ENCODE measurements around the gene COMMD3. TPM values are rescaled to one million over a fixed set of nuclear protein-coding genes. Genes with fewer than 3 reads are reported as not detected.
A peak's percentile ranks its signal among the peaks of the same experiment; 100 is the strongest.

The COMMD3 gene
- total and polyA plus RNA-seq, 9 of the 15 experiments (the other 6 are each of a cell fraction or from before 2014, with no cell fraction given), result 50.7 to 217 (median 80.1) TPM

- TF ChIP-seq ZHX1 (conservative IDR thresholded peaks at IDR 0.05; ENCODE audit: low read length) (0 out of 2 replicates have a peak, but pooled peaks have one; percentile 55), TAF15 (IDR thresholded peaks at IDR 0.05; ENCODE audit: low read depth, low read length) (no peak), MNT (conservative IDR thresholded peaks at IDR 0.05) (peak in 1 of 2 experiments; percentile 63; a peak in 2 of 4 replicates), ZNF639 (CRISPR knock-in tag; conservative IDR thresholded peaks at IDR 0.05 in 1 of 2, IDR thresholded peaks at IDR 0.05 in 1 of 2) (no peak), GABPA (tag; conservative IDR thresholded peaks at IDR 0.05; ENCODE audit: low read depth) (peak; percentile 66), ZNF551 (CRISPR knock-in tag; IDR thresholded peaks at IDR 0.05) (no peak), AFF4 (CRISPR knock-in tag; IDR thresholded peaks at IDR 0.05) (no peak), RNF219 (CRISPR knock-in tag; IDR thresholded peaks at IDR 0.05) (no peak), BRCA1 (IDR thresholded peaks at IDR 0.05) (no peak), BRCA1 (CRISPR knock-in tag; IDR thresholded peaks at IDR 0.05) (no peak), ZNF12 (CRISPR knock-in tag; IDR thresholded peaks at IDR 0.05) (no peak), SMARCB1 (IDR thresholded peaks at IDR 0.05; ENCODE audit: insufficient read length, low read depth) (no peak)
Measured at GRCh38 chr10:22325272-22326144, 9.3 kb downstream of the COMMD3 start (continued).

Data from K562 (cell line).